SH-SY5Y (cell line): ENCODE measurements around the gene LARP6.

Experiments
- GATA2 ChIP-seq: IDR thresholded peaks from 2 replicates; pipeline ENCODE4 v1.6.1; 2011; ENCODE audit warnings: mild to moderate bottlenecking, low read depth, low read length
- GATA3 ChIP-seq: IDR thresholded peaks from 2 replicates; pipeline ENCODE4 v1.6.1; 2011; ENCODE audit warnings: low read depth, mild to moderate bottlenecking, low read length, moderate library complexity

DNA sequence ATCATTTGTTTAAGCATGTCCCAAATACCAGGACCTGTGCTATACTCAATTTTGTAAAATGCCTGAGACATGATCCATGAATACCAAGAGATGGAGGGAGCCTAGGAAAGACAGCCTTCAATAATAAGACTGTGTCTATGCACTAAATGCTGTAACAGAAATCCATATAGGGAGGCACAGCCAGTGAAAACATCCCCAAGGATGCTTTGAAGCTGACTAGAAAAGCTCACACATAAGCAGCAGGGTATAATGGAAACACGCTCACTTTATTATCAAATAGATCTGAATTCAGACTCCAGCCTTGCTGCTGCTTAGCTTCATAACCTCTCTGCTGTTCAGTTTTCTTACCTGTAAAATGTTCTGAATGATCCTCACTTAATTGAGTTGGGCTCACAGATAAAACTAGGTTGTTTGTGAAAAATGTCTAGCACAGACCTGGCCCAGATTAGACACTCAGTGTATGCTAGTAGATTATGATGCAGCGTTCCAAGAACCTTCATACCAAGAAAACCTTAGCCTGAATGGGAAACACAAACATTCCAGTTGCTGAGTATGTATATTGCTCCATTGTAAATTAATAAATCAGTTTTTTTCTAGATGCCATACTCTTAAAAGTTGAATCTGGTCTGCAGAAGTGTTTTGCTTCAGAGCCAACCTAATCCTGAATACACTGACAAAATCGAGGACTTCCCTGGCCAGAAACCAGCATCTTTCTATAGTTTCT is 3.8 kb upstream of the LARP6 start:
- TF ChIP-seq GATA3: no peak
- TF ChIP-seq GATA2: no peak
